WTC11 (cell line): Measurements from ENCODE around the gene BCL2L12. TPM values are rescaled to one million over a fixed set of nuclear protein-coding genes. Genes with fewer than 3 reads are reported as not detected.

Experiments used
- ATAC-seq: fragments of 200-7000 bp; cut with Tn5 transposase; 2 replicates; pipeline ENCODE4 v1.10.0; 2021; ENCODE audit warnings: mild to moderate bottlenecking, moderate library complexity
- CTCF ChIA-PET: fragments of 300-600 bp; sonication (Branson Sonifier 250); formaldehyde crosslinking; loops from one replicate; lab custom pipeline; 2021; ENCODE audit warnings: antibody characterized with exemption; lab: Charles Lee
- POLR2A ChIA-PET: fragments of 350-600 bp; sonication (Branson Sonifier 250); formaldehyde crosslinking; loops from one replicate; lab custom pipeline; 2021; ENCODE audit warnings: antibody characterized with exemption; lab: Charles Lee
- DNase-seq: peaks from one replicate; pipeline ENCODE4 v3.0.0; 2021; ENCODE audit warnings: low spot score
- H3K27ac Mint-ChIP-seq: 2 replicates; pipeline ENCODE4 v1.8.0; 2021; ENCODE audit warnings: mixed read lengths
- H3K27me3 Mint-ChIP-seq: 2 replicates; pipeline ENCODE4 v1.8.0; 2021; ENCODE audit warnings: low read depth, mild to moderate bottlenecking, moderate library complexity, mixed read lengths
- H3K36me3 Mint-ChIP-seq: 2 replicates; pipeline ENCODE4 v1.8.0; 2021; ENCODE audit warnings: mixed read lengths
- H3K4me1 Mint-ChIP-seq: 2 replicates; pipeline ENCODE4 v1.8.0; 2022; ENCODE audit warnings: mixed read lengths
- H3K4me3 Mint-ChIP-seq: 2 replicates; pipeline ENCODE4 v1.8.0; 2021; ENCODE audit warnings: mild to moderate bottlenecking, moderate library complexity, mixed read lengths
- H3K9me3 Mint-ChIP-seq: 2 replicates; pipeline ENCODE4 v1.8.0; 2021; ENCODE audit warnings: mixed read lengths
- ELF4 ChIP-seq: sonication (generic); formaldehyde crosslinking; IDR thresholded peaks from 2 replicates; pipeline ENCODE4 v1.8.1; 2022; ENCODE audit warnings: low read depth, mild to moderate bottlenecking, moderate library complexity, missing genetic modification reagents
- ETV6 ChIP-seq: sonication (generic); formaldehyde crosslinking; IDR thresholded peaks from 2 replicates; pipeline ENCODE4 v1.8.1; 2022; ENCODE audit warnings: mild to moderate bottlenecking, missing genetic modification reagents
- GABPB1 ChIP-seq: sonication (generic); formaldehyde crosslinking; IDR thresholded peaks from 2 replicates; pipeline ENCODE4 v1.8.1; 2023; ENCODE audit warnings: mild to moderate bottlenecking, missing genetic modification reagents
- GTF2I ChIP-seq: fragments of 250-450 bp; sonication (Bioruptor Pico); conservative IDR thresholded peaks from 2 replicates; pipeline ENCODE4 v1.4.0; 2021; ENCODE audit warnings: mild to moderate bottlenecking
- MXD4 ChIP-seq: fragments of 250-450 bp; sonication (Bioruptor Pico); IDR thresholded peaks from 2 replicates; pipeline ENCODE4 v1.8.0; 2021; ENCODE audit warnings: mild to moderate bottlenecking, moderate library complexity, borderline replicate concordance
- SOX15 ChIP-seq: fragments of 250-450 bp; sonication (Bioruptor Pico); IDR thresholded peaks from 2 replicates; pipeline ENCODE4 v1.9.0; 2021; ENCODE audit warnings: mild to moderate bottlenecking
- ZNF121 ChIP-seq: sonication (generic); formaldehyde crosslinking; IDR thresholded peaks from 2 replicates; pipeline ENCODE4 v1.8.0; 2023; ENCODE audit warnings: missing genetic modification reagents
- ZNF416 ChIP-seq: fragments of 250-450 bp; sonication (Bioruptor Pico); IDR thresholded peaks from 2 replicates; pipeline ENCODE4 v1.9.0; 2021; ENCODE audit warnings: mild to moderate bottlenecking, inconsistent platforms
- ZNF671 ChIP-seq: fragments of 250-450 bp; sonication (Bioruptor Pico); IDR thresholded peaks from 2 replicates; pipeline ENCODE4 v1.8.0; 2021; ENCODE audit warnings: mild to moderate bottlenecking
- total RNA-seq: library from RNA; stranded (reverse); gene quantifications from 3 replicates; pipeline ENCODE4 v1.2.3, GENCODE V29; 2021
- TF ChIP-seq, protein P1 (sequence below): fragments of 250-450 bp; sonication (Bioruptor Pico); IDR thresholded peaks from 2 replicates; pipeline ENCODE4 v1.8.0; 2021; ENCODE audit warnings: mild to moderate bottlenecking
- TF ChIP-seq, protein P2 (sequence below): fragments of 250-450 bp; sonication (Bioruptor Pico); conservative IDR thresholded peaks from 2 replicates; pipeline ENCODE4 v1.9.0; 2021; ENCODE audit warnings: mild to moderate bottlenecking
- TF ChIP-seq, protein P3 (sequence below): fragments of 250-450 bp; sonication (Bioruptor Pico); IDR thresholded peaks from 2 replicates; pipeline ENCODE4 v1.9.0; 2021; ENCODE audit warnings: mild to moderate bottlenecking, borderline replicate concordance
- TF ChIP-seq, protein P4 (sequence below): fragments of 200-600 bp; IDR thresholded peaks from 2 replicates; pipeline ENCODE4 v1.8.0; 2022; ENCODE audit warnings: antibody characterized with exemption
- TF ChIP-seq, protein P5 (sequence below): sonication (generic); formaldehyde crosslinking; conservative IDR thresholded peaks from 2 replicates; pipeline ENCODE4 v1.8.1; 2022; ENCODE audit warnings: mild to moderate bottlenecking, missing genetic modification reagents

BCL2L12 gene
- total RNA-seq, 1 experiment from 2014 or later = 146 TPM

DNA sequence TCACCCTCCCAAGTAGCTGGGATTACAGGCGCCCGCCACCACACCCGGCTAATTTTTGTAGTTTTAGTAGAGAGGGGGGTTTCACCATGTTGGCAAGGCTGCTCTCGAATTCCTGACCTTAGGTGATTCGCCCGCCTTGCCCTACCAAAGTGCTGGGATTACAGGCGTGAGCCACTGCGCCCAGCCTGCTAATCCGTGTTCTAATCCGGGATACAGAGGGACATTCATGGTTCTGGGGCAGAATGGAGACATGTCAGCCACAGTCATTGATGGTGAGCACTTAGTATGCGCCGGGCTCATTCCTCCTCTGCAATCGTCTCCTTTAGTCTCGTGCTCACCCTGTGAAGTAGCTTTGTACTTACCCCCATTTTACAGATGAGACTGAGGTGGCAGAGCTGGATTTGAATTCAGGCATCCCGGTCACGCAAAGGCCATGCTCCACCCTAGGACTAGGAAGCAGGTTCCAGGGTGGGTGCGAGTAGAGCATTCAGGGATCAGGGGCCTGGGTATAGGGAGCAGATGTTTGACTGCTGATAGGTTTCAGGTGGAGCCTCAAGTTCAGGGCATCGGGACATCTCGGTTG lies 34.0 kb upstream of the BCL2L12 start:
- no peak for ATAC-seq
- CTCF ChIA-PET = interaction anchor here (0.8 to 1.4 kb wide), 3 partner anchors 8 to 49 kb away, joined by 3 to 5 read pairs (median 4); partner anchors contain the start of gene RRAS

DNA sequence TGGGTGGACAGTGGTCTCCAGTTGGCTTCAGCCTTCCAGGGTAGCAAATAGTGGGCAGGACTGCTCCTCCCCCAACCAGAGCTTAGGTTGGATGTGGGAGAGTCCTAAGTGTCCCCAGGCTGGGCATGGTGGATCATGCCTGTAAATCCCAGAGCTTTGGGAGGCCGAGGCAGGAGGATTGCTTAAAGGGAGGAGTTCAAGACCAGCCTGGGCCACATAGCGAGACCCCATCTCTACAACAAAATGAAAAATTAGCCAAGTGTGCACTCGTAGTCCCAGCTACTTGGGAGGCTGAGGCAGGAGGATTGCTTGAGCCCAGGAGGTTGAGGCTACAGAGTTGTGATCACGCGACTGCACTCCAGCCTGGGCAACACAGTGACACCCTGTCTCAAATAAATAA lies 33.2 kb upstream of the BCL2L12 start:
- Mint-ChIP-seq H3K36me3 (peaks cover 5% of the 10 kb centered on the region; the same call in 1 of the 2 replicates), H3K27me3 (peaks cover 19% of the 10 kb centered on the region), H3K27ac (no peak overlapping the region), H3K9me3 (no peaks in the 10 kb centered on the region), H3K4me1 (peaks cover 23% of the 10 kb centered on the region)
- ATAC-seq (no peak), DNase-seq (no peak)
- POLR2A ChIA-PET = interaction anchor here (1.2 kb wide), 1 partner anchor 44 kb away, joined by 3 read pairs; no protein-coding TSS in a partner anchor
- no peak for TF ChIP-seq SOX15 (CRISPR knock-in tag)
- peak; percentile 90 for TF ChIP-seq ZNF121
- TF ChIP-seq, protein P1, sequence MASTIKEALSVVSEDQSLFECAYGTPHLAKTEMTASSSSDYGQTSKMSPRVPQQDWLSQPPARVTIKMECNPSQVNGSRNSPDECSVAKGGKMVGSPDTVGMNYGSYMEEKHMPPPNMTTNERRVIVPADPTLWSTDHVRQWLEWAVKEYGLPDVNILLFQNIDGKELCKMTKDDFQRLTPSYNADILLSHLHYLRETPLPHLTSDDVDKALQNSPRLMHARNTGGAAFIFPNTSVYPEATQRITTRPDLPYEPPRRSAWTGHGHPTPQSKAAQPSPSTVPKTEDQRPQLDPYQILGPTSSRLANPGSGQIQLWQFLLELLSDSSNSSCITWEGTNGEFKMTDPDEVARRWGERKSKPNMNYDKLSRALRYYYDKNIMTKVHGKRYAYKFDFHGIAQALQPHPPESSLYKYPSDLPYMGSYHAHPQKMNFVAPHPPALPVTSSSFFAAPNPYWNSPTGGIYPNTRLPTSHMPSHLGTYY (CRISPR knock-in tag) = peak; percentile 66; the same call in 1 of the 2 replicates
- no peak for TF ChIP-seq GABPB1
- peak; percentile 65; the same call in 1 of the 2 replicates for TF ChIP-seq ZNF416 (CRISPR knock-in tag)
- TF ChIP-seq, protein P2, sequence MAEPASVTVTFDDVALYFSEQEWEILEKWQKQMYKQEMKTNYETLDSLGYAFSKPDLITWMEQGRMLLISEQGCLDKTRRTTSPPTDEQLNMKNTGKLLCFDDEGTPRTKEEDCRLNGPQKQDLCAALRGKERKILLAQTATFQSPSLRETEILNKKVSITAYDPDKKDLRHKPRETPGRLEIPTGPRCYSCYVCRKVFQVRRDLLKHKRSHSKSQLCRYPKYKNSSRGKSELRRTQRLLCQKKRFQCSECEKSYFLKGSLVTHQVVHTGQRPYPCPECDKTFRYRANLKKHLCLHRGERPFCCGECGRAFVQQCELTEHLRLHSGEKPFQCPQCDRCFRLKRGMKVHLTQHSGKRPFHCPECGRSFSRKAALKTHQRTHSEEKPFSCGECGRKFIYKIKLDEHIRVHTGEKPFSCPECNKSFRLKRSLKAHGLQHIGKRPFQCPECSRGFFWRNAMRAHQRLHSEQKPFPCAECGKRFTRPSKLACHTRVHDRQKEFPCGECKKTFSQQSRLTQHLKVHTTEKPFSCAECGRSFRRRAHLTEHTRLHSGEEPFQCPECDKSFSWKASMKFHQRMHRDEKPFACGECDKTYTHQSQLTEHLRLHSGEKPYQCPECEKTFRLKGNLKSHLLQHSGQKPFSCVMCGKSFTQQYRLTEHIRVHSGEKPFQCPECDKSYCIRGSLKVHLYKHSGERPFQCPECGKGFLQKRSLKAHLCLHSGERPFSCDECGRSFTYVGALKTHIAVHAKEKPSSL (CRISPR knock-in tag) = 0 out of 2 replicates have a peak, but pooled peaks have one; percentile 32
- no peak for TF ChIP-seq MXD4 (CRISPR knock-in tag)
- TF ChIP-seq, protein P3, sequence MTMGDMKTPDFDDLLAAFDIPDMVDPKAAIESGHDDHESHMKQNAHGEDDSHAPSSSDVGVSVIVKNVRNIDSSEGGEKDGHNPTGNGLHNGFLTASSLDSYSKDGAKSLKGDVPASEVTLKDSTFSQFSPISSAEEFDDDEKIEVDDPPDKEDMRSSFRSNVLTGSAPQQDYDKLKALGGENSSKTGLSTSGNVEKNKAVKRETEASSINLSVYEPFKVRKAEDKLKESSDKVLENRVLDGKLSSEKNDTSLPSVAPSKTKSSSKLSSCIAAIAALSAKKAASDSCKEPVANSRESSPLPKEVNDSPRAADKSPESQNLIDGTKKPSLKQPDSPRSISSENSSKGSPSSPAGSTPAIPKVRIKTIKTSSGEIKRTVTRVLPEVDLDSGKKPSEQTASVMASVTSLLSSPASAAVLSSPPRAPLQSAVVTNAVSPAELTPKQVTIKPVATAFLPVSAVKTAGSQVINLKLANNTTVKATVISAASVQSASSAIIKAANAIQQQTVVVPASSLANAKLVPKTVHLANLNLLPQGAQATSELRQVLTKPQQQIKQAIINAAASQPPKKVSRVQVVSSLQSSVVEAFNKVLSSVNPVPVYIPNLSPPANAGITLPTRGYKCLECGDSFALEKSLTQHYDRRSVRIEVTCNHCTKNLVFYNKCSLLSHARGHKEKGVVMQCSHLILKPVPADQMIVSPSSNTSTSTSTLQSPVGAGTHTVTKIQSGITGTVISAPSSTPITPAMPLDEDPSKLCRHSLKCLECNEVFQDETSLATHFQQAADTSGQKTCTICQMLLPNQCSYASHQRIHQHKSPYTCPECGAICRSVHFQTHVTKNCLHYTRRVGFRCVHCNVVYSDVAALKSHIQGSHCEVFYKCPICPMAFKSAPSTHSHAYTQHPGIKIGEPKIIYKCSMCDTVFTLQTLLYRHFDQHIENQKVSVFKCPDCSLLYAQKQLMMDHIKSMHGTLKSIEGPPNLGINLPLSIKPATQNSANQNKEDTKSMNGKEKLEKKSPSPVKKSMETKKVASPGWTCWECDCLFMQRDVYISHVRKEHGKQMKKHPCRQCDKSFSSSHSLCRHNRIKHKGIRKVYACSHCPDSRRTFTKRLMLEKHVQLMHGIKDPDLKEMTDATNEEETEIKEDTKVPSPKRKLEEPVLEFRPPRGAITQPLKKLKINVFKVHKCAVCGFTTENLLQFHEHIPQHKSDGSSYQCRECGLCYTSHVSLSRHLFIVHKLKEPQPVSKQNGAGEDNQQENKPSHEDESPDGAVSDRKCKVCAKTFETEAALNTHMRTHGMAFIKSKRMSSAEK = no peak
- no peak for TF ChIP-seq ELF4 (CRISPR knock-in tag)
- TF ChIP-seq, protein P4, sequence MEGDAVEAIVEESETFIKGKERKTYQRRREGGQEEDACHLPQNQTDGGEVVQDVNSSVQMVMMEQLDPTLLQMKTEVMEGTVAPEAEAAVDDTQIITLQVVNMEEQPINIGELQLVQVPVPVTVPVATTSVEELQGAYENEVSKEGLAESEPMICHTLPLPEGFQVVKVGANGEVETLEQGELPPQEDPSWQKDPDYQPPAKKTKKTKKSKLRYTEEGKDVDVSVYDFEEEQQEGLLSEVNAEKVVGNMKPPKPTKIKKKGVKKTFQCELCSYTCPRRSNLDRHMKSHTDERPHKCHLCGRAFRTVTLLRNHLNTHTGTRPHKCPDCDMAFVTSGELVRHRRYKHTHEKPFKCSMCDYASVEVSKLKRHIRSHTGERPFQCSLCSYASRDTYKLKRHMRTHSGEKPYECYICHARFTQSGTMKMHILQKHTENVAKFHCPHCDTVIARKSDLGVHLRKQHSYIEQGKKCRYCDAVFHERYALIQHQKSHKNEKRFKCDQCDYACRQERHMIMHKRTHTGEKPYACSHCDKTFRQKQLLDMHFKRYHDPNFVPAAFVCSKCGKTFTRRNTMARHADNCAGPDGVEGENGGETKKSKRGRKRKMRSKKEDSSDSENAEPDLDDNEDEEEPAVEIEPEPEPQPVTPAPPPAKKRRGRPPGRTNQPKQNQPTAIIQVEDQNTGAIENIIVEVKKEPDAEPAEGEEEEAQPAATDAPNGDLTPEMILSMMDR = no peak
- TF ChIP-seq GTF2I (CRISPR knock-in tag) = peak; percentile 40; the same call in 1 of the 2 replicates
- TF ChIP-seq ETV6 (CRISPR knock-in tag) = no peak
- TF ChIP-seq, all 79 proteins: peak for 5
- no peak overlapping the region for H3K4me3 Mint-ChIP-seq
- CTCF ChIA-PET = interaction anchor here (0.5 kb wide), 1 partner anchor 34 kb away, joined by 3 read pairs; no protein-coding TSS in a partner anchor

More for the DNA sequence above, 34.0 kb upstream of the BCL2L12 start:
- H3K4me1 Mint-ChIP-seq = peaks cover 22% of the 10 kb centered on the region
- peaks cover 18% of the 10 kb centered on the region for H3K27me3 Mint-ChIP-seq
- H3K36me3 Mint-ChIP-seq = peaks cover 10% of the 10 kb centered on the region; the same call in 1 of the 2 replicates
- POLR2A ChIA-PET = interaction anchor here (1.0 to 3.0 kb wide), 3 partner anchors 8 to 58 kb away, joined by 3 to 18 read pairs (median 3); partner anchors contain the start of genes ADM5 and RRAS
- H3K9me3 Mint-ChIP-seq = no peaks in the 10 kb centered on the region
- no peak overlapping the region for H3K4me3 Mint-ChIP-seq
- H3K27ac Mint-ChIP-seq = 0 out of 2 replicates have a peak overlapping the region, but pooled peaks have one; percentile 49
- TF ChIP-seq SOX15 (CRISPR knock-in tag) (no peak), ZNF671 (CRISPR knock-in tag) (0 out of 2 replicates have a peak, but pooled peaks have one; percentile 40)
- TF ChIP-seq, protein P5, sequence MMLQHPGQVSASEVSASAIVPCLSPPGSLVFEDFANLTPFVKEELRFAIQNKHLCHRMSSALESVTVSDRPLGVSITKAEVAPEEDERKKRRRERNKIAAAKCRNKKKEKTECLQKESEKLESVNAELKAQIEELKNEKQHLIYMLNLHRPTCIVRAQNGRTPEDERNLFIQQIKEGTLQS (CRISPR knock-in tag) = no peak
- DNase-seq = no peak
